ENCODE data around the gene TRAPPC10. TPM values are rescaled to one million over a fixed set of nuclear protein-coding genes. Genes with fewer than 3 reads are reported as not detected.

TRAPPC10 gene
- total RNA-seq, 1 donor from 2014 or later = 30.9 TPM

DNA sequence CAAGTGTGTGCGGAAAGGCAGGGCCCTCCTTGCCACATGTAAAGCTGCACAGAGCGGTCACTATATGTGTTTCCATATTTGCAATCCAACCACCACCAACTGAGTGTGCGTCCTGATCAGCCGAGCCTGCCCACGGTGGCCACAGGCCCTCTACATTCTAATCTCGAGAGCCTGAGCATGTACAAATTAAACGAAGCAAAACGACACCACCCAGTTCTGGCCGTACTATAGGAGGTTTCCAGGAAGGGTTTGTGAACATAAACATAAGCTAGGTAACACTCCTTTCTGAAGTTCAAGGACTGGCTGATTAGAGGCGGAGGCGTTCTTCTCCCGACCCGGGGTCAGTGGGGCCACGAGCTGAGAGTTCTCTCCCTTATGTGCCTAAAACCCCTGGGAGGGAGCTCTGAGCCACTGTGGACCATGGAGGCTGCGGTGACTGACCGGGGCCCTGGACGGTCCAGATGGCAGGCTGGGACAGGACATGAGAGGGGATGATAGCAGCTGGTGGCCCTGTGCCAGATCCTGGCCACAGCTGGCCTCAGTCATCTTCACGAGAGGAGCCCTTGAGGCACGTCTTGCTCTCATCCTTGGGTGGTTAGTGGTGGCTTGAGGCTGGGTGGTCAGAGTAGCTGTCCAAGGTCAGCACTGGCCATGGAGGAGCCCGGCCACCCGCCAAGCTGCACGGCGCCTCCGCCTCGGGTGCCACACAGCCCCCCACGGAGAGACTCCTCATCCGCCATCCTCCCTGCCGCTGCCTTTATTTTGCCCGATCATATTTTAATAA, 39.1 kb upstream of the TRAPPC10 start:
- TF ChIP-seq CTCF (IDR thresholded peaks at IDR 0.05; ENCODE audit: insufficient read depth, low read length, poor library complexity, severe bottlenecking) = no peak
- Histone ChIP-seq H3K27me3 (ENCODE audit: control insufficient read depth, insufficient read depth, low read length) (no peaks in the 10 kb centered on the region), H3K4me3 (ENCODE audit: low read depth, low read length) (no peak overlapping the region), H3K36me3 (ENCODE audit: control insufficient read depth, insufficient read depth, low read length) (peaks cover 2% of the 10 kb centered on the region)
- no peak for DNase-seq (ENCODE audit: low read depth)

GRCh38 chr21:43973634-43973955, 38.5 kb upstream of the TRAPPC10 start:
- H3K27me3 ChIP-seq (ENCODE audit: control insufficient read depth, insufficient read depth, low read length) = no peaks in the 10 kb centered on the region
- no peak for TF ChIP-seq CTCF (IDR thresholded peaks at IDR 0.05; ENCODE audit: insufficient read depth, low read length, poor library complexity, severe bottlenecking)
- H3K4me3 ChIP-seq (ENCODE audit: low read depth, low read length) = no peak overlapping the region
- H3K36me3 ChIP-seq (ENCODE audit: control insufficient read depth, insufficient read depth, low read length) = peaks cover 2% of the 10 kb centered on the region
- DNase-seq (ENCODE audit: low read depth) = no peak

DNA sequence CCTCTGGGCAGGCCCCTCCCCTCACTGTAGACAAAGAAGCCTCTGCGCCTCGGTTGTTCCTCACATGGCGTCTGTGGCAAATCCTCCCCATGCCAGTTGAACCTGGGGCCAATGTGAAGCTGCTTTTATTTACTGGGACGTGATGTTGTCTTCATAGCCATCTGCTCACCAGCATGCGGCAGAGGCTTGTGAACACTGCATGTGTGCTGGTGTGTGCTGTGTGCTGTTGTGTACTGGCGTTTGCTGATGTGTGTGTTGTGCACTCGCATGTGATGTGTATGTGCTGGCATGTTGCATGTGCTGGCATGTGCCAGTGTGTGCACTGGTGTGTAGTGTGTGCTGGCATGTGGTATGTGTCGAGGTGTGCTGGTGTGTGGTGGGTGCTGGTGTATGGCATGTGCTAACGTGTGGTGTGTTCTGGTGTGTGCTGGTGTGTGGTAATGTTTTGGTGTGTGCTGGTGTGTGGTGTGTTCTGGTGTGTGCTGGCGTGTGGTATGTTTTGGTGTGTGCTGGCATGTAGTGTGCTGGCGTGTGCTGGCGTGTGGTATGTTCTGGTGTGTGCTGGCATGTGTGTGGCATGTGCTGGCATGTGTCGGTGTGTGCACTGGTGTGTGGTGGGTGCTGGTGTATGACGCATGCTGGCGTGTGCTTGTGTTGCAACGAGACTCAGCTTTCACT, 37.2 kb upstream of the TRAPPC10 start:
- TF ChIP-seq CTCF (IDR thresholded peaks at IDR 0.05; ENCODE audit: insufficient read depth, low read length, poor library complexity, severe bottlenecking) = no peak
- Histone ChIP-seq H3K27me3 (ENCODE audit: control insufficient read depth, insufficient read depth, low read length) (no peaks in the 10 kb centered on the region), H3K4me3 (ENCODE audit: low read depth, low read length) (no peak overlapping the region), H3K36me3 (ENCODE audit: control insufficient read depth, insufficient read depth, low read length) (peaks cover 2% of the 10 kb centered on the region)
- DNase-seq (ENCODE audit: low read depth) = no peak

- Histone ChIP-seq H3K36me3 (ENCODE audit: control insufficient read depth, insufficient read depth, low read length) (peaks cover 1% of the 10 kb centered on the region), H3K27me3 (ENCODE audit: control insufficient read depth, insufficient read depth, low read length) (no peaks in the 10 kb centered on the region), H3K4me3 (ENCODE audit: low read depth, low read length) (no peak overlapping the region)
- no peak for DNase-seq (ENCODE audit: low read depth)
- peak; percentile 97 for TF ChIP-seq CTCF (IDR thresholded peaks at IDR 0.05; ENCODE audit: insufficient read depth, low read length, poor library complexity, severe bottlenecking)
Observed at GRCh38 chr21:43975469-43976098, 36.5 kb upstream of the TRAPPC10 start.

DNA sequence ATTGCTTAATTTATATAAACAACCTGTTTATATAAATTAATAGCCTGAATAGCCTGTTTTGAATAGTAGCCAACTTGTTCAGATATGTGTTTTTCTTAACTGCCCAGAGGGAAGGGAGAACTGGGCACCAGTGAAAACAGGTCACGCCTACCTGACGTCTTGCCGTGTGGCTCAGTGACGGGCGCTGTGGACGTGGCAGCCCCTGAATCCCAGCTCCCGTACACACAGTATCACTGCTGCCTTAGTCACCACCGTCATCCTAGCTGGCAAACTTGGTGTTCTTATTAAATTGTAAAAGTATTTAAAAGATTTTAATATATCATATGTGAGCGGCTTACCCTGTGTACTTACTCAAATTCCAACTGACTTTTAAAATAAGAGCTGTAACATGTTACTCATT, 35.4 kb upstream of the TRAPPC10 start:
- Histone ChIP-seq H3K4me3 (ENCODE audit: low read depth, low read length) (no peak overlapping the region), H3K36me3 (ENCODE audit: control insufficient read depth, insufficient read depth, low read length) (peaks cover 1% of the 10 kb centered on the region), H3K27me3 (ENCODE audit: control insufficient read depth, insufficient read depth, low read length) (no peaks in the 10 kb centered on the region)
- no peak for DNase-seq (ENCODE audit: low read depth)
- no peak for TF ChIP-seq CTCF (IDR thresholded peaks at IDR 0.05; ENCODE audit: insufficient read depth, low read length, poor library complexity, severe bottlenecking)
